ENCODE measurements around the gene SOAT1. TPM values are rescaled to one million over a fixed set of nuclear protein-coding genes. Genes with fewer than 3 reads are reported as not detected.
"Not testable (repeated sequence)": the region's sequence is repeated elsewhere in the genome, so short reads cannot be mapped to it uniquely, and the experiment has no call there.

SOAT1 gene
- polyA plus RNA-seq, 3 donors, result 29.5 to 37.1 (median 34.2) TPM

- DNase-seq (ENCODE audit: extremely low read depth in 1 of 11, low read depth in 9 of 11, low spot score in 4 of 11), result not testable (repeated sequence)
These were observed 105.8 kb downstream of the SOAT1 start for GRCh38 chr1:179399399-179399798.

Other genes starting within 250 kb of the SOAT1 start
- gene TOR3A, start 211.7 kb upstream of the SOAT1 start, polyA plus RNA-seq (ENCODE audit: insufficient read length in 3 of 3), result 10 to 100 TPM; 23.1 to 24.5 (median 23.7) TPM
- 10 to 100 TPM; 10.6 to 12.3 (median 10.9) TPM for gene ABL2, start 64.1 kb upstream of the SOAT1 start, polyA plus RNA-seq (ENCODE audit: insufficient read length in 3 of 3)
- 10 to 100 TPM; 12.1 to 29.1 (median 12.6) TPM for gene AXDND1, start 72.2 kb downstream of the SOAT1 start, polyA plus RNA-seq (ENCODE audit: insufficient read length in 3 of 3)

Measured in renal cortex interstitium (tissue), 11 donors.